HEK293 (cell line): Measurements from ENCODE around the gene ABCF2.

Experiments used
- CTCF ChIP-seq: fragments of 450-650 bp; formaldehyde crosslinking; IDR thresholded peaks from 2 replicates; pipeline ENCODE4 v1.5.1; 2016; ENCODE audit warnings: missing biosample characterization, missing genetic modification characterization
- GLI4 ChIP-seq: fragments of 450-650 bp; formaldehyde crosslinking; IDR thresholded peaks from 2 replicates; pipeline ENCODE4 v1.5.1; 2016; ENCODE audit warnings: missing biosample characterization, missing genetic modification characterization
- GLIS1 ChIP-seq: fragments of 450-650 bp; formaldehyde crosslinking; IDR thresholded peaks from 2 replicates; pipeline ENCODE4 v1.5.1; 2016; ENCODE audit warnings: missing biosample characterization, missing genetic modification characterization
- KLF10 ChIP-seq: fragments of 450-650 bp; IDR thresholded peaks from 2 replicates; pipeline ENCODE4 v1.5.1; 2018; ENCODE audit warnings: missing biosample characterization, mild to moderate bottlenecking, missing genetic modification characterization
- MEIS1 ChIP-seq: sonication (generic); formaldehyde crosslinking; IDR thresholded peaks from 2 replicates; pipeline ENCODE4 v1.8.1; 2022; ENCODE audit warnings: missing genetic modification reagents, mild to moderate bottlenecking, borderline replicate concordance
- REST ChIP-seq: fragments of 450-650 bp; formaldehyde crosslinking; IDR thresholded peaks from 2 replicates; pipeline ENCODE4 v1.5.1; 2016; ENCODE audit warnings: missing biosample characterization, missing genetic modification characterization
- ZFP3 ChIP-seq: fragments of 450-650 bp; formaldehyde crosslinking; IDR thresholded peaks from 2 replicates; pipeline ENCODE4 v1.5.1; 2016; ENCODE audit warnings: low read depth, missing biosample characterization, missing genetic modification characterization
- ZNF24 ChIP-seq: fragments of 450-650 bp; formaldehyde crosslinking; IDR thresholded peaks from 2 replicates; pipeline ENCODE4 v1.5.1; 2016; ENCODE audit warnings: missing biosample characterization, missing genetic modification characterization
- ZNF274 ChIP-seq, 2 experiments: fragments of 200-500 bp in 1 of 2; fragments of 450-650 bp in 1 of 2; sonication (Bioruptor generic) in 1 of 2; formaldehyde crosslinking in 1 of 2; IDR thresholded peaks; 2 replicates each; pipeline versions ENCODE4 v1.5.1 to v1.6.1; 2014 to 2016; ENCODE audit warnings: borderline replicate concordance in 1 of 2, inconsistent platforms in 1 of 2, low read length in 1 of 2, missing biosample characterization in 1 of 2, missing genetic modification characterization in 1 of 2
- ZNF302 ChIP-seq: fragments of 450-650 bp; formaldehyde crosslinking; IDR thresholded peaks from 2 replicates; pipeline ENCODE4 v1.5.1; 2016; ENCODE audit warnings: missing biosample characterization, missing genetic modification characterization, low read depth
- ZNF629 ChIP-seq: fragments of 450-650 bp; formaldehyde crosslinking; IDR thresholded peaks from 2 replicates; pipeline ENCODE4 v1.5.1; 2017; ENCODE audit warnings: missing biosample characterization, missing genetic modification characterization
- TF ChIP-seq, protein P1 (sequence below): fragments of 450-650 bp; formaldehyde crosslinking; IDR thresholded peaks from 2 replicates; pipeline ENCODE4 v1.5.1; 2016; ENCODE audit warnings: missing biosample characterization, missing genetic modification characterization

DNA sequence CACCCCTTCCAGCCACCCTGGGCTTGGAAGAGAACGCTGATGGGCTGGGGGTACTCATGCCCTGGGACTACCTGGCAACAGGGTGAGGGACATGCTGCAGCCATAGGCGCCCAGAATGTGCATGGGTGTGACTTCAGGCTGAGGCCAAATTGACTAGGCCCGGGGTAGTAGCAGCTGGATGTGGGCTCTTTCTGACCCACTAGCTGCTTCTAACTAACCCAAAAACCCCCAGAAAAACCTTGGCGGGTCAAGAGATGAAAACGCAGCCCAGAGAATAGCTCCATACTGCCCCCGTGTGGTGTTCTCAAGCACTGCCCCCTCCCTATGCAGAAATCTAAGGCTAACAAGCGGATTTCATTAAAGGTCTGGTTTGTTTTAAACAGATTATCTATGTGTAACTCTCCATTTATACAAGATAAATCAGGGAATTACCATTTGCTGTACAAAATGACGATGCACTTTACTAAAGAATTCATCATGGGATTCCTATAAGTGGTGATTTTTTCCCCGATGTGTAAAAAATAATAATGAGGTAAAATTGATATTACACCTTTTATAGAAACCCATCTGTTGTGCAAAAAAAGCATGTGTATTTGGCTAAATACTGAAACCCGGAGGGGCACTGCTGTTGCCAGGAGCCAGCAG, 17.3 kb upstream of the ABCF2 start:
- TF ChIP-seq ZNF274 (IDR thresholded peaks at IDR 0.05; ENCODE audit: low read length) (no peak), ZNF274 (tag by site-specific recombination; IDR thresholded peaks at IDR 0.05; ENCODE audit: borderline replicate concordance) (no peak), CTCF (peak; percentile 45; the same call in 1 of the 2 replicates), ZNF24 (tag by site-specific recombination) (no peak), ZNF629 (tag by site-specific recombination) (no peak), GLI4 (tag by site-specific recombination) (no peak), REST (tag by site-specific recombination) (no peak), KLF10 (no peak), ZFP3 (tag by site-specific recombination) (no peak), ZNF302 (no peak), MEIS1 (CRISPR knock-in tag) (no peak), GLIS1 (tag by site-specific recombination) (no peak)
- TF ChIP-seq, protein P1, sequence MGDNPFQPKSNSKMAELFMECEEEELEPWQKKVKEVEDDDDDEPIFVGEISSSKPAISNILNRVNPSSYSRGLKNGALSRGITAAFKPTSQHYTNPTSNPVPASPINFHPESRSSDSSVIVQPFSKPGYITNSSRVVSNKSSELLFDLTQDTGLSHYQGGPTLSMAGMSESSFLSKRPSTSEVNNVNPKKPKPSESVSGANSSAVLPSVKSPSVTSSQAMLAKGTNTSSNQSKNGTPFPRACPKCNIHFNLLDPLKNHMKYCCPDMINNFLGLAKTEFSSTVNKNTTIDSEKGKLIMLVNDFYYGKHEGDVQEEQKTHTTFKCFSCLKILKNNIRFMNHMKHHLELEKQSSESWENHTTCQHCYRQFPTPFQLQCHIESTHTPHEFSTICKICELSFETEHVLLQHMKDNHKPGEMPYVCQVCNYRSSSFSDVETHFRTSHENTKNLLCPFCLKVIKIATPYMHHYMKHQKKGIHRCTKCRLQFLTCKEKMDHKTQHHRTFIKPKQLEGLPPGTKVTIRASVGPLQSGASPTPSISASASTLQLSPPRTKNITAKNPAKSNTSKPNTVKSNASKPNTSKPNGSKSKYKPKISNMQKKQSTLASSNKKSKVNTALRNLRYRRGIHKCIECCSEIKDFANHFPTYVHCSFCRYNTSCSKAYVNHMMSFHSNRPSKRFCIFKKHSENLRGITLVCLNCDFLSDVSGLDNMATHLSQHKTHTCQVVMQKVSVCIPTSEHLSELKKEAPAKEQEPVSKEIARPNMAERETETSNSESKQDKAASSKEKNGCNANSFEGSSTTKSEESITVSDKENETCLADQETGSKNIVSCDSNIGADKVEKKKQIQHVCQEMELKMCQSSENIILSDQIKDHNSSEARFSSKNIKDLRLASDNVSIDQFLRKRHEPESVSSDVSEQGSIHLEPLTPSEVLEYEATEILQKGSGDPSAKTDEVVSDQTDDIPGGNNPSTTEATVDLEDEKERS (tag by site-specific recombination) = no peak
